K562 (cell line): Measurements from ENCODE around the gene NOL4L. TPM values are rescaled to one million over a fixed set of nuclear protein-coding genes. Genes with fewer than 3 reads are reported as not detected.

Source experiments
- ATF7 ChIP-seq: fragments of 450-650 bp; IDR thresholded peaks from 2 replicates; pipeline ENCODE4 v1.7.1; 2014; ENCODE audit warnings: mild to moderate bottlenecking, moderate library complexity
- CCAR2 ChIP-seq: fragments of 200-400 bp; formaldehyde crosslinking; IDR thresholded peaks from 2 replicates; pipeline ENCODE4 v1.6.1; 2017; ENCODE audit warnings: mild to moderate bottlenecking, low read depth, low read length
- EP300 ChIP-seq: IDR thresholded peaks from 2 replicates; pipeline ENCODE4 v1.6.1; 2012; ENCODE audit warnings: low read length, improper control_type of control experiment
- FOXK2 ChIP-seq, 2 experiments: fragments of 450-650 bp; IDR thresholded peaks in 1 of 2; conservative IDR thresholded peaks in 1 of 2; 2 replicates each; pipeline ENCODE4 v1.6.1; 2016; ENCODE audit warnings: low read depth in 2 of 2, mild to moderate bottlenecking in 1 of 2
- FUS ChIP-seq: fragments of 200-400 bp; formaldehyde crosslinking; optimal IDR thresholded peaks from 2 replicates; pipeline ENCODE3; 2017; ENCODE audit warnings: low read depth, low read length
- HSF4 ChIP-seq: fragments of 250-450 bp; sonication (Bioruptor Pico); IDR thresholded peaks from 2 replicates; pipeline ENCODE4 v2.1.2; 2022; ENCODE audit warnings: mild to moderate bottlenecking, moderate library complexity, borderline replicate concordance
- JUND ChIP-seq, 2 experiments: IDR thresholded peaks; 2 replicates in 1 of 2; 3 replicates in 1 of 2; pipeline ENCODE4 v1.6.1; 2011; ENCODE audit warnings: borderline replicate concordance in 2 of 2, low read depth in 2 of 2, low read length in 2 of 2, improper control_type of control experiment in 1 of 2, missing biosample characterization in 1 of 2, missing genetic modification characterization in 1 of 2, missing genetic modification reagents in 1 of 2
- LEF1 ChIP-seq: fragments of 450-650 bp; IDR thresholded peaks from 2 replicates; pipeline ENCODE4 v1.6.1; 2016; ENCODE audit warnings: mild to moderate bottlenecking
- MED1 ChIP-seq: sonication (generic); formaldehyde crosslinking; IDR thresholded peaks from 2 replicates; pipeline ENCODE4 v1.8.1; 2023; ENCODE audit warnings: missing genetic modification reagents, borderline replicate concordance
- MXD1 ChIP-seq: fragments of 250-450 bp; sonication (Bioruptor Pico); IDR thresholded peaks from 2 replicates; pipeline ENCODE4 v1.8.0; 2021; ENCODE audit warnings: borderline replicate concordance, mild to moderate bottlenecking, moderate library complexity; ENCODE audit not compliant: poor library complexity, severe bottlenecking
- NR3C1 ChIP-seq: sonication (generic); formaldehyde crosslinking; IDR thresholded peaks from 2 replicates; pipeline ENCODE4 v1.8.1; 2022; ENCODE audit warnings: missing genetic modification reagents
- PPARD ChIP-seq: fragments of 250-450 bp; sonication (Bioruptor Pico); IDR thresholded peaks from 2 replicates; pipeline ENCODE4 v1.8.0; 2022; ENCODE audit warnings: inconsistent platforms, mild to moderate bottlenecking, moderate library complexity
- PRMT5 ChIP-seq: sonication (generic); formaldehyde crosslinking; IDR thresholded peaks from 2 replicates; pipeline ENCODE4 v1.5.0; 2020; ENCODE audit warnings: missing genetic modification reagents
- RBFOX2 ChIP-seq: fragments of 200-400 bp; formaldehyde crosslinking; IDR thresholded peaks from 2 replicates; pipeline ENCODE4 v1.6.1; 2017; ENCODE audit warnings: low read depth, mild to moderate bottlenecking, low read length, moderate library complexity
- RUNX1 ChIP-seq: sonication (generic); IDR thresholded peaks from 2 replicates; pipeline ENCODE4 v1.6.1; 2016; ENCODE audit warnings: antibody characterized with exemption, low read depth
- SRSF1 ChIP-seq: fragments of 200-400 bp; formaldehyde crosslinking; IDR thresholded peaks from 2 replicates; pipeline ENCODE4 v1.6.1; 2017; ENCODE audit warnings: mild to moderate bottlenecking, low read depth, low read length, moderate library complexity
- TAF9B ChIP-seq: fragments of 450-650 bp; IDR thresholded peaks from 2 replicates; pipeline ENCODE4 v1.6.1; 2018; ENCODE audit warnings: mild to moderate bottlenecking; ENCODE audit not compliant: partially characterized antibody
- TFAM ChIP-seq: fragments of 250-450 bp; sonication (Bioruptor Pico); conservative IDR thresholded peaks from 2 replicates; pipeline ENCODE4 v1.5.0; 2021; ENCODE audit warnings: mild to moderate bottlenecking, moderate library complexity
- TRIM28 ChIP-seq: fragments of 450-650 bp; IDR thresholded peaks from 2 replicates; pipeline ENCODE4 v1.6.1; 2017
- U2AF1 ChIP-seq: fragments of 200-400 bp; formaldehyde crosslinking; optimal IDR thresholded peaks from 2 replicates; pipeline ENCODE3; 2017; ENCODE audit warnings: mild to moderate bottlenecking, low read depth, low read length, moderate library complexity
- YY1 ChIP-seq, 3 experiments: IDR thresholded peaks; 2 replicates each; pipeline ENCODE4 v1.6.1; 2011; ENCODE audit warnings: low read length in 2 of 3, mild to moderate bottlenecking in 2 of 3, moderate library complexity in 2 of 3, borderline replicate concordance in 1 of 3, control low read depth in 1 of 3, low read depth in 1 of 3; ENCODE audit not compliant: insufficient read depth in 3 of 3, insufficient replicate concordance in 2 of 3, control insufficient read depth in 1 of 3, insufficient read length in 1 of 3; ENCODE audit errors: extremely low read depth in 1 of 3
- ZNF184 ChIP-seq: sonication (generic); formaldehyde crosslinking; IDR thresholded peaks from 2 replicates; pipeline ENCODE4 v1.5.0; 2020; ENCODE audit warnings: missing genetic modification reagents
- ZNF253 ChIP-seq: fragments of 250-450 bp; sonication (Bioruptor Pico); conservative IDR thresholded peaks from 2 replicates; pipeline ENCODE4 v1.6.1; 2021; ENCODE audit warnings: mild to moderate bottlenecking
- ZNF274 ChIP-seq: IDR thresholded peaks from 2 replicates; pipeline ENCODE4 v1.6.1; 2011; ENCODE audit warnings: low read depth, mild to moderate bottlenecking, low read length, moderate library complexity, borderline replicate concordance
- ZNF324 ChIP-seq: fragments of 250-450 bp; sonication (Bioruptor Pico); IDR thresholded peaks from 2 replicates; pipeline ENCODE4 v1.4.0; 2020; ENCODE audit warnings: mild to moderate bottlenecking
- ZNF41 ChIP-seq: fragments of 250-450 bp; sonication (Bioruptor Pico); conservative IDR thresholded peaks from 2 replicates; pipeline ENCODE4 v1.4.0; 2020; ENCODE audit warnings: mild to moderate bottlenecking
- ZNF717 ChIP-seq: fragments of 250-450 bp; sonication (Bioruptor Pico); IDR thresholded peaks from 2 replicates; pipeline ENCODE4 v1.5.0; 2021
- ZZZ3 ChIP-seq: fragments of 450-650 bp; IDR thresholded peaks from 2 replicates; pipeline ENCODE4 v1.6.1; 2016; ENCODE audit warnings: antibody characterized with exemption, mild to moderate bottlenecking, moderate library complexity
- polyA plus RNA-seq, 8 experiments: library from polyadenylated mRNA; depleted of rRNA in 4 of 8; stranded (reverse) in 5 of 8; unstranded in 3 of 8; fragments of >200 nt; fragmentation: Nextera tagmentation in 2 of 8; fragmentation: Illumina TruSeq in 1 of 8; extraction: Ambion mirVana in 2 of 8; extraction: Trizol in 1 of 8; gene quantifications; 2 replicates each; pipeline versions ENCODE4 v1.2.1 to v1.2.3, GENCODE V29; 2011 to 2014; ENCODE audit warnings: inconsistent platforms in 1 of 8, missing spikeins in 1 of 8
- total RNA-seq, 7 experiments: library from RNA; depleted of rRNA in 6 of 7; stranded (reverse); fragments of >200 nt in 6 of 7; fragmentation: Illumina TruSeq in 2 of 7; extraction: Trizol in 2 of 7; gene quantifications; 2 replicates each; pipeline versions ENCODE4 v1.2.1 to v1.2.3, GENCODE V29; 2011 to 2021; ENCODE audit warnings: low replicate concordance in 1 of 7
- TF ChIP-seq, protein P1 (sequence below): fragments of 450-650 bp; IDR thresholded peaks from one replicate; pipeline ENCODE4 v1.6.1; 2018; ENCODE audit warnings: mild to moderate bottlenecking, moderate library complexity; ENCODE audit not compliant: partially characterized antibody

The NOL4L gene
- total and polyA plus RNA-seq, 9 of the 15 experiments (the other 6 are each of a cell fraction or from before 2014, with no cell fraction given), result 5.1 to 36.2 (median 13.6) TPM

- no peak for TF ChIP-seq ZNF274
- TF ChIP-seq YY1 (IDR thresholded peaks at IDR 0.05; ENCODE audit: borderline replicate concordance in 1 of 3, control insufficient read depth in 1 of 3, extremely low read depth in 1 of 3, insufficient read depth in 3 of 3, insufficient read length in 1 of 3, insufficient replicate concordance in 2 of 3, low read depth in 1 of 3, low read length in 2 of 3), result no peak
- TF ChIP-seq MED1 (CRISPR knock-in tag), result no peak
- TF ChIP-seq SRSF1, result no peak
- no peak for TF ChIP-seq MXD1 (CRISPR knock-in tag)
- peak; percentile 95 for TF ChIP-seq LEF1
- peak; percentile 80 for TF ChIP-seq ATF7
- TF ChIP-seq ZNF324 (CRISPR knock-in tag), result no peak
- TF ChIP-seq FOXK2 (conservative IDR thresholded peaks at IDR 0.05 in 1 of 2, IDR thresholded peaks at IDR 0.05 in 1 of 2; ENCODE audit: low read depth in 2 of 2), result peak in 1 of 2 experiments; percentile 62; a peak in 2 of 4 replicates
- TF ChIP-seq PRMT5 (CRISPR knock-in tag), result no peak
- TF ChIP-seq NR3C1 (CRISPR knock-in tag), result no peak
- TF ChIP-seq ZZZ3, result no peak
- no peak for TF ChIP-seq TFAM
- no peak for TF ChIP-seq ZNF184 (CRISPR knock-in tag)
- TF ChIP-seq ZNF253, result no peak
- TF ChIP-seq PPARD (CRISPR knock-in tag), result no peak
- no peak for TF ChIP-seq FUS
- TF ChIP-seq ZNF717 (CRISPR knock-in tag), result no peak
- TF ChIP-seq TRIM28, result no peak
- TF ChIP-seq CCAR2, result no peak
- TF ChIP-seq EP300, result peak; percentile 93
- peak; percentile 68; the same call in 1 of the 2 replicates for TF ChIP-seq JUND (IDR thresholded peaks at IDR 0.05; ENCODE audit: borderline replicate concordance, low read depth, low read length)
- peak; percentile 78; the same call in 2 of the 3 replicates for TF ChIP-seq JUND (tag; IDR thresholded peaks at IDR 0.05; ENCODE audit: borderline replicate concordance, low read depth, low read length)
- TF ChIP-seq U2AF1, result no peak
- TF ChIP-seq, protein P1, sequence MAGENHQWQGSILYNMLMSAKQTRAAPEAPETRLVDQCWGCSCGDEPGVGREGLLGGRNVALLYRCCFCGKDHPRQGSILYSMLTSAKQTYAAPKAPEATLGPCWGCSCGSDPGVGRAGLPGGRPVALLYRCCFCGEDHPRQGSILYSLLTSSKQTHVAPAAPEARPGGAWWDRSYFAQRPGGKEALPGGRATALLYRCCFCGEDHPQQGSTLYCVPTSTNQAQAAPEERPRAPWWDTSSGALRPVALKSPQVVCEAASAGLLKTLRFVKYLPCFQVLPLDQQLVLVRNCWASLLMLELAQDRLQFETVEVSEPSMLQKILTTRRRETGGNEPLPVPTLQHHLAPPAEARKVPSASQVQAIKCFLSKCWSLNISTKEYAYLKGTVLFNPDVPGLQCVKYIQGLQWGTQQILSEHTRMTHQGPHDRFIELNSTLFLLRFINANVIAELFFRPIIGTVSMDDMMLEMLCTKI, result no peak
- 0 out of 2 replicates have a peak, but pooled peaks have one; percentile 44 for TF ChIP-seq HSF4
- TF ChIP-seq TAF9B, result no peak
- no peak for TF ChIP-seq RUNX1
- peak; percentile 77 for TF ChIP-seq RBFOX2
- TF ChIP-seq ZNF41 (CRISPR knock-in tag), result peak; percentile 11; the same call in 1 of the 2 replicates
These were observed 187.5 kb downstream of the NOL4L start (continued) for GRCh38 chr20:32397567-32398084.
